GM19372 (cell line): Measurements from ENCODE around the gene CADM3.

ENCODE experiments used
- ATAC-seq: cut with Tn5 transposase; IDR thresholded peaks from one replicate; pipeline ENCODE4 v1.9.1; 2021; ENCODE audit warnings: mild to moderate bottlenecking, low read depth, moderate library complexity; ENCODE audit not compliant: unreplicated experiment

Gene CADM3

GRCh38 chr1:159171254-159171687 is at the start of gene CADM3:
Gene CADM3, plus strand, starts transcription at chr1:159171615. Its CDS starts 151 bp downstream, at chr1:159171766.
- ATAC-seq: no peak

GRCh38 chr1:159122005-159122621 is 49.3 kb upstream of the CADM3 start:
- no peak for ATAC-seq

GRCh38 chr1:159123587-159123986 is 47.8 kb upstream of the CADM3 start:
- ATAC-seq: no peak

GRCh38 chr1:159132271-159132881 is 39.0 kb upstream of the CADM3 start:
- no peak for ATAC-seq

GRCh38 chr1:159140474-159140873 is 30.9 kb upstream of the CADM3 start:
- ATAC-seq: no peak

GRCh38 chr1:159141584-159142390 is 29.6 kb upstream of the CADM3 start:
- no peak for ATAC-seq

- no peak for ATAC-seq
These were observed 29.1 kb upstream of the CADM3 start for GRCh38 chr1:159142391-159142663.

GRCh38 chr1:159142726-159143510 is 28.5 kb upstream of the CADM3 start:
- ATAC-seq: no peak

GRCh38 chr1:159144571-159144970 is 26.8 kb upstream of the CADM3 start:
- ATAC-seq: no peak

- ATAC-seq: no peak
These were observed 24.4 kb upstream of the CADM3 start for GRCh38 chr1:159146980-159147379.

- ATAC-seq: no peak
These were observed 19.4 kb upstream of the CADM3 start for GRCh38 chr1:159152031-159152430.

- ATAC-seq: peak; percentile 96
These were observed 10.3 kb upstream of the CADM3 start for GRCh38 chr1:159161001-159161718.

GRCh38 chr1:159161719-159162026 is 9.7 kb upstream of the CADM3 start:
- no peak for ATAC-seq

GRCh38 chr1:159162516-159163265 is 8.7 kb upstream of the CADM3 start:
- ATAC-seq: no peak

GRCh38 chr1:159163614-159164228 is 7.7 kb upstream of the CADM3 start:
- ATAC-seq: no peak

- no peak for ATAC-seq
These were observed 3.4 kb upstream of the CADM3 start for GRCh38 chr1:159168043-159168442.

- ATAC-seq: no peak
These were observed 776 bp upstream of the CADM3 start for GRCh38 chr1:159170639-159171038.

- ATAC-seq: no peak
These were observed 480 bp downstream of the CADM3 start for GRCh38 chr1:159171688-159172501.
